H1 (cell line): ENCODE results near the gene DVL3. TPM values are rescaled to one million over a fixed set of nuclear protein-coding genes. Genes with fewer than 3 reads are reported as not detected.

Experiments used
- CTCF ChIA-PET: fragments of 300-600 bp; sonication (Branson Sonifier 250); formaldehyde crosslinking; loops from one replicate; lab custom pipeline; 2021; ENCODE audit not compliant: partially characterized antibody; lab: Charles Lee
- POLR2A ChIA-PET: fragments of 300-600 bp; sonication (Branson Sonifier 250); formaldehyde crosslinking; loops from one replicate; lab custom pipeline; 2021; ENCODE audit warnings: inconsistent platforms; ENCODE audit not compliant: partially characterized antibody; lab: Charles Lee
- DNase-seq, 2 experiments: peaks; one replicate each; pipeline versions ENCODE4 v3.0.0 to v3.0.0-alpha.2; 2010 to 2022; ENCODE audit warnings: low spot score in 2 of 2, low read depth in 1 of 2, mixed read lengths in 1 of 2
- FAIRE-seq: peaks from 2 replicates; lab custom pipeline; 2011; peaks lifted over from hg19 to GRCh38; lab: Jason Lieb, UNC
- H2AFZ ChIP-seq: 2 replicates; pipeline ENCODE4 v1.8.1; 2012; ENCODE audit warnings: low read length, inconsistent platforms
- H2AK5ac ChIP-seq: 2 replicates; pipeline ENCODE4 v1.6.1; 2013; ENCODE audit warnings: low read depth, low read length
- H2BK120ac ChIP-seq: replicated peaks from 2 replicates; pipeline ENCODE3; 2013; ENCODE audit warnings: low read depth, low read length, inconsistent platforms
- H2BK12ac ChIP-seq: 2 replicates; pipeline ENCODE4 v1.6.1; 2013; ENCODE audit warnings: low read depth, low read length
- H2BK15ac ChIP-seq: 2 replicates; pipeline ENCODE4 v1.6.1; 2013; ENCODE audit warnings: low read length
- H2BK20ac ChIP-seq: 2 replicates; pipeline ENCODE4 v1.6.1; 2013; ENCODE audit warnings: low read length
- H2BK5ac ChIP-seq: 2 replicates; pipeline ENCODE4 v1.6.1; 2013; ENCODE audit warnings: low read depth, low read length
- H3K14ac ChIP-seq: 2 replicates; pipeline ENCODE4 v1.6.1; 2013; ENCODE audit warnings: inconsistent platforms; ENCODE audit not compliant: insufficient read length
- H3K18ac ChIP-seq: 2 replicates; pipeline ENCODE4 v1.6.1; 2013; ENCODE audit warnings: low read length; ENCODE audit errors: extremely low read depth
- H3K23ac ChIP-seq: 2 replicates; pipeline ENCODE4 v1.6.1; 2013; ENCODE audit warnings: inconsistent platforms; ENCODE audit not compliant: insufficient read length
- H3K23me2 ChIP-seq: 2 replicates; pipeline ENCODE4 v1.6.1; 2013; ENCODE audit warnings: low read depth, low read length
- H3K27ac ChIP-seq: 2 replicates; pipeline ENCODE4 v1.6.1; 2011; ENCODE audit warnings: low read depth, low read length, inconsistent platforms
- H3K27me3 ChIP-seq, 4 experiments: replicated peaks in 1 of 4; 1 replicate in 1 of 4; 2 replicates in 3 of 4; pipeline versions ENCODE4 v1.6.1 to v1.8.1; 2011 to 2013; ENCODE audit warnings: low read length in 3 of 4, mild to moderate bottlenecking in 3 of 4, inconsistent platforms in 2 of 4, mixed read lengths in 2 of 4, moderate library complexity in 1 of 4; ENCODE audit not compliant: control insufficient read depth in 3 of 4, insufficient read depth in 3 of 4; ENCODE audit errors: extremely low read depth in 1 of 4
- H3K36me3 ChIP-seq, 4 experiments: 2 replicates each; pipeline versions ENCODE4 v1.6.1 to v1.8.1; 2011 to 2013; ENCODE audit warnings: mild to moderate bottlenecking in 4 of 4, low read length in 3 of 4, moderate library complexity in 2 of 4, control low read depth in 1 of 4, inconsistent platforms in 1 of 4; ENCODE audit not compliant: insufficient read depth in 4 of 4, control insufficient read depth in 2 of 4
- H3K4ac ChIP-seq: replicated peaks from 2 replicates; pipeline ENCODE3; 2013; ENCODE audit warnings: low read length, low read depth, mixed read lengths, inconsistent platforms; ENCODE audit not compliant: insufficient read length
- H3K4me1 ChIP-seq, 4 experiments: replicated peaks in 1 of 4; 1 replicate in 1 of 4; 2 replicates in 3 of 4; pipeline versions ENCODE4 v1.6.1 to v1.8.1; 2011 to 2013; ENCODE audit warnings: low read length in 3 of 4, inconsistent platforms in 2 of 4, mixed read lengths in 1 of 4; ENCODE audit not compliant: insufficient read depth in 4 of 4, control insufficient read depth in 3 of 4
- H3K4me2 ChIP-seq, 2 experiments: 2 replicates each; pipeline versions ENCODE4 v1.6.1 to v1.8.1; 2011 to 2013; ENCODE audit warnings: low read depth in 2 of 2, low read length in 2 of 2, control low read depth in 1 of 2, inconsistent platforms in 1 of 2, mild to moderate bottlenecking in 1 of 2; ENCODE audit not compliant: insufficient read depth in 1 of 2
- H3K4me3 ChIP-seq, 4 experiments: fragments of 200-600, 300-600 bp in 1 of 4; sonication (generic), shearing (Covaris generic), sonication (Bioruptor Twin) in 1 of 4; 2 replicates each; pipeline versions ENCODE4 v1.5.1 to v1.8.1; 2011 to 2016; ENCODE audit warnings: low read length in 4 of 4, low read depth in 3 of 4, control low read depth in 2 of 4, inconsistent platforms in 2 of 4, mild to moderate bottlenecking in 2 of 4, mixed read lengths in 1 of 4, moderate library complexity in 1 of 4; ENCODE audit not compliant: insufficient read depth in 2 of 4; ENCODE audit errors: extremely low read depth in 1 of 4
- H3K56ac ChIP-seq: replicated peaks from 2 replicates; pipeline ENCODE3; 2013; ENCODE audit warnings: low read depth, mild to moderate bottlenecking, mixed read lengths, low read length, inconsistent platforms; ENCODE audit not compliant: insufficient read length
- H3K79me1 ChIP-seq: 2 replicates; pipeline ENCODE4 v1.6.1; 2013; ENCODE audit warnings: low read depth, low read length, control low read depth
- H3K79me2 ChIP-seq, 2 experiments: 2 replicates each; pipeline versions ENCODE4 v1.6.1 to v1.8.1; 2012 to 2013; ENCODE audit warnings: low read length in 2 of 2, mild to moderate bottlenecking in 2 of 2, inconsistent platforms in 1 of 2; ENCODE audit not compliant: insufficient read depth in 2 of 2, control insufficient read depth in 1 of 2
- H3K9ac ChIP-seq, 4 experiments: replicated peaks in 1 of 4; 1 replicate in 1 of 4; 2 replicates in 3 of 4; pipeline versions ENCODE4 v1.6.1 to v1.8.1; 2011 to 2013; ENCODE audit warnings: low read depth in 3 of 4, low read length in 3 of 4, control low read depth in 2 of 4, mild to moderate bottlenecking in 2 of 4, moderate library complexity in 2 of 4, inconsistent platforms in 1 of 4; ENCODE audit errors: extremely low read depth in 1 of 4
- H3K9me3 ChIP-seq, 2 experiments: 2 replicates each; pipeline versions ENCODE4 v1.6.1 to v1.8.1; 2012 to 2013; ENCODE audit warnings: mild to moderate bottlenecking in 2 of 2, moderate library complexity in 2 of 2, control low read depth in 1 of 2, inconsistent platforms in 1 of 2, low read depth in 1 of 2, low read length in 1 of 2, mixed read lengths in 1 of 2; ENCODE audit not compliant: insufficient read depth in 2 of 2
- H4K20me1 ChIP-seq, 2 experiments: replicated peaks in 1 of 2; 2 replicates each; pipeline versions ENCODE3 to v1.8.1; 2011 to 2013; ENCODE audit warnings: inconsistent platforms in 2 of 2, low read length in 2 of 2, mild to moderate bottlenecking in 1 of 2; ENCODE audit not compliant: insufficient read depth in 2 of 2, control insufficient read depth in 1 of 2
- H4K5ac ChIP-seq: 2 replicates; pipeline ENCODE4 v1.6.1; 2013; ENCODE audit warnings: low read length, low read depth, mixed read lengths, inconsistent platforms; ENCODE audit not compliant: insufficient read length
- H4K8ac ChIP-seq: 2 replicates; pipeline ENCODE4 v1.8.0; 2013; ENCODE audit warnings: mild to moderate bottlenecking, moderate library complexity, low read length, inconsistent platforms; ENCODE audit not compliant: insufficient read depth; ENCODE audit errors: extremely low read depth
- H4K91ac ChIP-seq: replicated peaks from 2 replicates; pipeline ENCODE3; 2013; ENCODE audit warnings: low read length, mixed read lengths, inconsistent platforms; ENCODE audit not compliant: insufficient read length
- CBX8 ChIP-seq: fragments of 300-800, 300-1000 bp; sonication (generic); IDR thresholded peaks from 2 replicates; pipeline ENCODE4 v1.7.1; 2016; ENCODE audit warnings: low read depth, low read length, borderline replicate concordance
- CTBP2 ChIP-seq: IDR thresholded peaks from 2 replicates; pipeline ENCODE4 v1.7.0; 2011; ENCODE audit warnings: borderline replicate concordance, mild to moderate bottlenecking, moderate library complexity, mixed read lengths, low read length; ENCODE audit not compliant: insufficient read depth, insufficient read length
- GTF2F1 ChIP-seq: IDR thresholded peaks from 2 replicates; pipeline ENCODE4 v1.6.1; 2012; ENCODE audit warnings: low read depth, low read length, improper control_type of control experiment, borderline replicate concordance
- PHF8 ChIP-seq: fragments of 200-600 bp; sonication (generic); conservative IDR thresholded peaks from 2 replicates; pipeline ENCODE4 v1.7.1; 2012; ENCODE audit warnings: low read depth, mild to moderate bottlenecking, inconsistent platforms, low read length, moderate library complexity
- POLR2A ChIP-seq, 2 experiments: IDR thresholded peaks; 1 replicate in 1 of 2; 2 replicates in 1 of 2; pipeline ENCODE4 v1.6.1; 2011; ENCODE audit warnings: low read depth in 2 of 2, low read length in 2 of 2, mild to moderate bottlenecking in 2 of 2; ENCODE audit errors: control extremely low read depth in 1 of 2
- POU5F1 ChIP-seq: IDR thresholded peaks from 2 replicates; pipeline ENCODE4 v1.6.1; 2011; ENCODE audit warnings: low read depth, mild to moderate bottlenecking, low read length, moderate library complexity
- RAD21 ChIP-seq, 2 experiments: IDR thresholded peaks in 1 of 2; conservative IDR thresholded peaks in 1 of 2; 2 replicates each; pipeline ENCODE4 v1.6.1; 2011; ENCODE audit warnings: low read depth in 2 of 2, low read length in 2 of 2, improper control_type of control experiment in 1 of 2, inconsistent platforms in 1 of 2, mild to moderate bottlenecking in 1 of 2, moderate library complexity in 1 of 2
- RBBP5 ChIP-seq: IDR thresholded peaks from 2 replicates; pipeline ENCODE4 v1.7.1; 2012; ENCODE audit warnings: low read depth, mild to moderate bottlenecking, inconsistent platforms, low read length, moderate library complexity, borderline replicate concordance
- RFX5 ChIP-seq: IDR thresholded peaks from 2 replicates; pipeline ENCODE4 v1.6.1; 2011; ENCODE audit warnings: low read depth, low read length, improper control_type of control experiment, borderline replicate concordance
- RXRA ChIP-seq: IDR thresholded peaks from 2 replicates; pipeline ENCODE4 v1.6.1; 2011; ENCODE audit warnings: low read depth, mild to moderate bottlenecking, low read length, moderate library complexity; ENCODE audit not compliant: insufficient read depth
- SIN3A ChIP-seq, 2 experiments: IDR thresholded peaks in 1 of 2; conservative IDR thresholded peaks in 1 of 2; 2 replicates each; pipeline ENCODE4 v1.6.1; 2011 to 2012; ENCODE audit warnings: low read length in 2 of 2, improper control_type of control experiment in 1 of 2, low read depth in 1 of 2, mild to moderate bottlenecking in 1 of 2
- SP4 ChIP-seq: IDR thresholded peaks from 2 replicates; pipeline ENCODE4 v1.6.1; 2012; ENCODE audit warnings: low read length, inconsistent platforms
- SUZ12 ChIP-seq: fragments of 200-600 bp; sonication (generic); IDR thresholded peaks from 2 replicates; pipeline ENCODE4 v1.6.1; 2012; ENCODE audit warnings: mild to moderate bottlenecking, inconsistent platforms, low read length, moderate library complexity, mixed read lengths
- TCF12 ChIP-seq: IDR thresholded peaks from 2 replicates; pipeline ENCODE4 v1.6.1; 2011; ENCODE audit warnings: low read depth, mild to moderate bottlenecking, low read length
- WGBS, 2 experiments: shearing (Covaris generic) in 1 of 2; methylation state at CpG; one replicate each; pipeline versions ENCODE4 v1.1.6 to v1.1.7; 2013 to 2015; ENCODE audit warnings: low lambda C conversion rate in 2 of 2, mixed read lengths in 2 of 2, inconsistent platforms in 1 of 2, low coverage in 1 of 2, missing lambda C conversion rate in 1 of 2; ENCODE audit not compliant: insufficient replicate concordance in 2 of 2, insufficient coverage in 1 of 2, insufficient read length in 1 of 2; ENCODE audit errors: extremely low coverage in 1 of 2, missing lambda C conversion rate in 1 of 2; 5-methylcytosine and 5-hydroxymethylcytosine counted together
- polyA plus RNA-seq, 7 experiments: library from polyadenylated mRNA; depleted of rRNA in 3 of 7; stranded (reverse) in 5 of 7; unstranded in 2 of 7; fragments of >200 nt in 5 of 7; fragments of 200-250 nt in 2 of 7; gene quantifications; 1 replicate in 5 of 7; 2 replicates in 1 of 7; 4 replicates in 1 of 7; pipeline versions ENCODE4 v1.2.1 to v1.2.3, GENCODE V29; 2011 to 2013; ENCODE audit warnings: missing spikeins in 2 of 7, mixed read lengths in 2 of 7
- total RNA-seq: library from RNA; stranded (reverse); fragmentation: NEBNext Ultra II Directional; extraction: Animal tissue kit (Norgen Biotek cat#: 25700); gene quantifications from 2 replicates; pipeline ENCODE4 v1.2.1, GENCODE V29; 2021

The DVL3 gene
- total and polyA plus RNA-seq, 2 of the 8 experiments (the other 6 are each of a cell fraction or from before 2014, with no cell fraction given): 38.5 to 66.6 TPM

DNA sequence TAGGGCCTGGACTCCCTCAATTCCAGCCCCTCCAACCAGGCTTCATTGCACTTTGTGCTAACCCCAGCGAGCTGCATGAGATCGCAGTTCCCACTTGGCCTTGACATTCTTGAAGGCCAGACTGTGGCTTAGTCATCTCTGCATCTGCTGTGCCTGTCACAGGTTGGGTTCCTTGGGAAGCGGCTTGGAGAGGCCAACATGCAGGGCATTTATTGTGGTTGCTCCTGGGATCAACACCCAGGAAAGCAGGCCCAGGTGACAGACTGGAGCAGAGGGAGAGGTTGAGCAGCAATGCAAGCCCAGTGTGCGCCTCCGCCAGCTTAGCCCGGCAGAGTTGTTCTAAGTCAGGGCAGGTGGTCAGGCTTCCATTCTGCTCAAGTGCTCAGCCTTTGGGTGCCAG, 41.4 kb downstream of the DVL3 start:
- Histone ChIP-seq H3K23ac (no peak overlapping the region), H4K8ac (no peak overlapping the region), H3K79me1 (no peaks in the 10 kb centered on the region), H2BK120ac (no peak overlapping the region), H2AFZ (no peak overlapping the region), H3K14ac (no peak overlapping the region), H3K9me3 (no peaks in the 10 kb centered on the region), H4K5ac (no peak overlapping the region), H3K27ac (no peak overlapping the region), H2BK15ac (no peak overlapping the region), H3K27me3 (no peaks in the 10 kb centered on the region), H2BK5ac (no peak overlapping the region), H3K56ac (no peak overlapping the region), H2BK12ac (no peak overlapping the region), H2BK20ac (no peak overlapping the region), H3K4me2 (no peak overlapping the region), H3K36me3 (peaks cover 8 to 32% (median 22%) of the 10 kb centered on the region in 4 experiments), H3K18ac (no peak overlapping the region), H2AK5ac (no peak overlapping the region), H3K4me3 (no peak overlapping the region), H3K9ac (no peak overlapping the region), H4K20me1 (peaks cover 2 to 4% of the 10 kb centered on the region in 2 experiments), H4K91ac (no peak overlapping the region), H3K23me2 (no peaks in the 10 kb centered on the region), H3K79me2 (no peaks in the 10 kb centered on the region), H3K4ac (no peak overlapping the region), H3K4me1 (no peaks in the 10 kb centered on the region)
- CTCF ChIA-PET: interaction anchor here (0.8 to 4.5 kb wide), 7 partner anchors 10 to 93 kb away, joined by 3 to 28 read pairs (median 4); partner anchors contain the start of genes ABCF3 and AP2M1
- 93% methylated on average over 6 of the region's 6 CpGs; no CpG with 5 or more reads in 1 of the 2 experiments for WGBS, 2 experiments
- DNase-seq: no peak
- no peak for FAIRE-seq
- no peak for TF ChIP-seq TCF12
- TF ChIP-seq RAD21 (IDR thresholded peaks at IDR 0.05 in 1 of 2, conservative IDR thresholded peaks at IDR 0.05 in 1 of 2; ENCODE audit: low read depth in 2 of 2, low read length in 2 of 2): no peak
- no peak for TF ChIP-seq RXRA
- no peak for TF ChIP-seq RFX5
- no peak for TF ChIP-seq CTBP2
- no peak for TF ChIP-seq SUZ12
- TF ChIP-seq SIN3A (conservative IDR thresholded peaks at IDR 0.05 in 1 of 2, IDR thresholded peaks at IDR 0.05 in 1 of 2; ENCODE audit: low read depth in 1 of 2, low read length in 2 of 2): no peak
- no peak for TF ChIP-seq POLR2A (IDR thresholded peaks at IDR 0.05; ENCODE audit: control extremely low read depth in 1 of 2, low read depth in 2 of 2, low read length in 2 of 2)
- no peak for TF ChIP-seq CBX8
- no peak for TF ChIP-seq RBBP5
- no peak for TF ChIP-seq POU5F1
- no peak for TF ChIP-seq GTF2F1
- TF ChIP-seq PHF8: no peak
- TF ChIP-seq SP4: no peak
- POLR2A ChIA-PET: interaction anchor here (3.7 to 5.4 kb wide), 2 partner anchors 10 to 62 kb away, joined by 9 to 18 read pairs; partner anchors contain the start of genes ABCF3 and EIF2B5
